Progenitor cell of endocrine pancreas (in vitro differentiated cells): ENCODE data around the gene PI16. TPM values are rescaled to one million over a fixed set of nuclear protein-coding genes. Genes with fewer than 3 reads are reported as not detected.
"Not testable (repeated sequence)": the region's sequence is repeated elsewhere in the genome, so short reads cannot be mapped to it uniquely, and the experiment has no call there.

ENCODE experiments used
- DNase-seq: peaks from one replicate; pipeline ENCODE4 v3.0.0; 2021; ENCODE audit warnings: low spot score; ENCODE audit not compliant: unreplicated experiment
- H3K27ac Mint-ChIP-seq: 2 replicates; pipeline ENCODE4 v1.8.0; 2021; ENCODE audit warnings: mild to moderate bottlenecking, moderate library complexity, mixed read lengths
- H3K27me3 Mint-ChIP-seq: 2 replicates; pipeline ENCODE4 v1.8.0; 2021; ENCODE audit warnings: mixed read lengths
- H3K36me3 Mint-ChIP-seq: 2 replicates; pipeline ENCODE4 v1.8.0; 2022; ENCODE audit warnings: mixed read lengths; ENCODE audit not compliant: insufficient read depth
- H3K4me1 Mint-ChIP-seq: 2 replicates; pipeline ENCODE4 v1.8.0; 2021; ENCODE audit warnings: low read depth, mixed read lengths
- H3K4me3 Mint-ChIP-seq: 2 replicates; pipeline ENCODE4 v1.8.0; 2021; ENCODE audit warnings: low read depth, mild to moderate bottlenecking, moderate library complexity, mixed read lengths
- H3K9me3 Mint-ChIP-seq: 2 replicates; pipeline ENCODE4 v1.8.0; 2021; ENCODE audit warnings: low read depth, mixed read lengths
- total RNA-seq: library from RNA; stranded (reverse); gene quantifications from 2 replicates; pipeline ENCODE4 v1.2.1, GENCODE V29; 2021
- TF ChIP-seq, protein P1 (sequence below): fragments of 200-600 bp; sonication (generic); IDR thresholded peaks from one replicate; pipeline ENCODE4 v1.5.0; 2021; ENCODE audit warnings: antibody characterized with exemption, mild to moderate bottlenecking; ENCODE audit not compliant: unreplicated experiment

PI16 gene
- total RNA-seq, 1 donor from 2014 or later, result not detected

DNA sequence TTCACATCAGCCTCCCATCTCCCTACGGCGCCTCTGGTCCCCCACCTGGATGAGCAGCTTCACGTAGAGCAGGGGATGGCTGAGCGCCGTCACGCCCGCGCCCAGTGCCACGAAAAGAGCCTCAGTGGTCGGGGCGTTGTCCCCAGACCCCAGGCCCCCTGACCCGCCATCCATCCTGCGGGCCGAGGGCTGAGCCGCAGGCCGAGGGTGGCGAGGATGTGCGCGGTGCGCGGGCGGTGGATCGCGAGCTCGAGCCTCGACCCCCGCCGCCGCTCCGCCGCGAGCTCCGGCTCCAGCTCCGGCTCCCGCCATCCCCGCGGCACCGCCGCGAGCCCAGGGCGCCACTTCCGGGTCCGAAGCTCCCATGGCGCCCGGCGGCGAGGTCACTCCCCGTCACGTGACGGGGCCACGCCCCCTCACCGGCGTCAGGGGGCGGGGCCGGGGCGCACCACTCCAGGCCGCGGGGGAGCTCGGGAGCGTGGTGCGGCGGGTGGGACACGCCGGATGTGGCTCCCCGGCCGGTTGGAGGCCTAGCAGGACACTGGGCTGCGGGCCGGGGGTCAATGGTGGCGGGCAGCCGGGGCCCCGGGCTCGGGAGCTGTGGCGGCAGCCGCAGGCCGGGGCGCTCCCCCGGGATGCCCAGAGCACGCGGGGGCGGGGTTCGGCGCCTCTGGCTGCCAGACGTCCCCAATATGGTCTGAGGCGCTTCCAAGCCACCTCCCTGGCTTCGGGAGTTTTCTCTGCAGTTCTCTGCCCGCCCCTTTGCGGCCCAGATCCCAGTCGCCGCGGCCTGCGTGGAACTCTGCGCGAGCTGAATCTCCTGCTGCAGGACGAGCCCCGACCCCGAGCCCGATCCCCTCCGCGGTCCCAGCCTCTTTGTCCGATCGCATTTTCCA lies 31.5 kb downstream of the PI16 start, which contains the start of gene MTCH1:
Gene MTCH1 (minus strand): TSS at position 389 of the 896 bp plus-strand sequence. CDS start 23 bp downstream, at position 366.
- Mint-ChIP-seq H3K4me1 (peaks cover 15% of the 10 kb centered on the region), H3K27me3 (peaks cover 3% of the 10 kb centered on the region), H3K4me3 (peak within 1 kb of the TSS; percentile 99), H3K36me3 (no peaks in the 10 kb centered on the region), H3K27ac (peak within 1 kb of the TSS; percentile 99), H3K9me3 (no peaks in the 10 kb centered on the region)
- TF ChIP-seq, protein P1, sequence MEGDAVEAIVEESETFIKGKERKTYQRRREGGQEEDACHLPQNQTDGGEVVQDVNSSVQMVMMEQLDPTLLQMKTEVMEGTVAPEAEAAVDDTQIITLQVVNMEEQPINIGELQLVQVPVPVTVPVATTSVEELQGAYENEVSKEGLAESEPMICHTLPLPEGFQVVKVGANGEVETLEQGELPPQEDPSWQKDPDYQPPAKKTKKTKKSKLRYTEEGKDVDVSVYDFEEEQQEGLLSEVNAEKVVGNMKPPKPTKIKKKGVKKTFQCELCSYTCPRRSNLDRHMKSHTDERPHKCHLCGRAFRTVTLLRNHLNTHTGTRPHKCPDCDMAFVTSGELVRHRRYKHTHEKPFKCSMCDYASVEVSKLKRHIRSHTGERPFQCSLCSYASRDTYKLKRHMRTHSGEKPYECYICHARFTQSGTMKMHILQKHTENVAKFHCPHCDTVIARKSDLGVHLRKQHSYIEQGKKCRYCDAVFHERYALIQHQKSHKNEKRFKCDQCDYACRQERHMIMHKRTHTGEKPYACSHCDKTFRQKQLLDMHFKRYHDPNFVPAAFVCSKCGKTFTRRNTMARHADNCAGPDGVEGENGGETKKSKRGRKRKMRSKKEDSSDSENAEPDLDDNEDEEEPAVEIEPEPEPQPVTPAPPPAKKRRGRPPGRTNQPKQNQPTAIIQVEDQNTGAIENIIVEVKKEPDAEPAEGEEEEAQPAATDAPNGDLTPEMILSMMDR, result no peak
- peak; percentile 86 for DNase-seq

DNA sequence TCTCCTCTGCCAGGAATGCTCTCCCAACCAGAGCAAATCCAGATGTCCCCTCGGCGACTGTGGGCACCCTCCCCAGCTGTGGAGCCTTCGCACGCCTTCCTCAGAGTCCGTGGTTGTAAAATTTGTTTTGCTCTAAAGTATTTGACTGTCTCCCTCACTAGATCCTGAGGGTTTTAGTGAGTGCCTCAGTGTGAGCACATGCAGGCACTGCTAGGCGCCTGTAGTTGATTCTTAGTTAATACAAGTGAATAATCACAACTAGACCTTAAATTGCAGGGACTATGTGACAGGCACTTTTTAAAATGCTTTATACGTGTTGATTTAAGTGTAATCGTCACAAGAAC lies 32.1 kb downstream of the PI16 start:
- no peaks in the 10 kb centered on the region for H3K36me3 Mint-ChIP-seq
- TF ChIP-seq, protein P1, result no peak
- H3K27me3 Mint-ChIP-seq, result peaks cover 3% of the 10 kb centered on the region
- peak overlapping the region; percentile 99 for H3K4me3 Mint-ChIP-seq
- peak overlapping the region; percentile 99 for H3K27ac Mint-ChIP-seq
- H3K4me1 Mint-ChIP-seq, result peaks cover 14% of the 10 kb centered on the region
- no peak for DNase-seq
- H3K9me3 Mint-ChIP-seq, result no peaks in the 10 kb centered on the region

- H3K36me3 Mint-ChIP-seq, result no peaks in the 10 kb centered on the region
- H3K27me3 Mint-ChIP-seq, result peaks cover 11% of the 10 kb centered on the region
- TF ChIP-seq, protein P1, result no peak
These were observed 34.7 kb downstream of the PI16 start for GRCh38 chr6:36989264-36989663.

DNA sequence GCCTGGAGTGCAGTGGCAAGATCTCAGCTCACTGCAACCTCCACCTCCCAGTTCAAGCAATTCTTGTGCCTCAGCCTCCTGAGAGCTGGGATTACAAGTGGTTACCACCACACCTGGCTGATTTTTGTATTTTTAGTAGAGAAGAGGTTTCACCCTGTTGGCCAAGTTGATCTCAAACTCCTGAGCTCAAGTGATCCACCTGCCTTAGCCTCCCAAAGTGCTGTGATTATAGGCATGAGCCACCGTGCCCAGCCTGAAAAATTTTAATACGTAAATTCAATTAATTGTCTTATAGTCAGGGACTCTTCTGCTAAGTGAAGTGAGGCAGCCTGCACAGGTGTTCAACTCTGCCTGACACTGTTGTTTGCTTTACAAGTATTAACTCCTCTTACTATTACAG lies 35.9 kb downstream of the PI16 start:
- H3K9me3 Mint-ChIP-seq, H3K4me3 Mint-ChIP-seq: not testable (repeated sequence)
- H3K27me3 Mint-ChIP-seq, result peaks cover 11% of the 10 kb centered on the region

More at GRCh38 chr6:36989264-36989663, 34.7 kb downstream of the PI16 start:
- Mint-ChIP-seq H3K27ac (no peak overlapping the region), H3K9me3 (no peaks in the 10 kb centered on the region), H3K4me1 (peaks cover 11% of the 10 kb centered on the region), H3K4me3 (no peak overlapping the region)
- DNase-seq, result no peak

DNA sequence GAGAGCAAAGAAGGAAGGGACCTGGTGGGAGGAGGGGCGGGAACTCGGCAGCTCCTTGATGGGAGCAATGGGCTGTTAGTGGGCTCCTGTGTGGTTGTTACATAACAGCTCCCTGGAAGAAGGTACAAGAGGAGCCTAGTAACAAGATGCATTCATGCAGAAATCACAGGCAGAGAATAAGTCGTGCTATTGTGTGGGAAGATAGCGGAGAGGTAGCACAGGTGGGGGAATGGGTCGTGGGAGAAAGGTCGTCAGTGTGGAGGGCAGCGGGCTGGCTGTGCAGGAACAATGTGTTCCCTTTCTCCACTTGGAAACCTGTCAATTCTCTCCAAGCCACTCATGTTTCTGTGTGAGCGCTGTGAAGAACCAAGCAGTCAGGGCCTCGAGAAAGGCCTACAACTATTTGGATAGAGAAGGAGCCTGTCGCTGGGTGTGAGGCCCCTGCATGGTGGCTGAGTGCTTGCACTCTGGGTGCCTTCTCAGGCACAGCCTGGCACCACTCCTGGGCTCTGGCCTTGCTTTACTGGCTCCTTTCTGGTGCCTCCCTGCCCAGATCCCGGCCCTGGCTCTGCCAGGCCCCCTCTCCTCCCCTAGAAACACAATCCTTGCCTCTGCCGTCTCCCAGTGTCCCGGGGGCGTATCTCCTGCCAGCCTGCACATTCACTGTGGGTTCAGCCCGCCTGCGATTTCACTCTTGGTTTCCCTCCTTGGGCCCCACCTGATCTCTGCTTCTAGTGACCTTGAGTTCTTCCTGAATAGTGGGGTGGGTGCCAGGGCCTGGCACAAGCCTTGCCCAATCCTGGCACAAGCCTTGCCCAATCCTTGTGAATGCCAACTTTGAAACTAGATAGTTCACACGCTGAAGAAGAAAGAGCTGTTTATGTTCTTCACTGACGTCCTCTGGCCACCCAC lies 43.5 kb downstream of the PI16 start:
- H3K4me1 Mint-ChIP-seq, result peaks cover 3% of the 10 kb centered on the region

More for the DNA sequence above, 35.9 kb downstream of the PI16 start:
- DNase-seq, H3K36me3 Mint-ChIP-seq, H3K27ac Mint-ChIP-seq: not testable (repeated sequence)
- peaks cover 11% of the 10 kb centered on the region for H3K4me1 Mint-ChIP-seq

More for the DNA sequence above, 43.5 kb downstream of the PI16 start:
- Mint-ChIP-seq H3K4me3 (no peak overlapping the region), H3K36me3 (no peaks in the 10 kb centered on the region), H3K27me3 (peaks cover 23% of the 10 kb centered on the region), H3K9me3 (no peaks in the 10 kb centered on the region), H3K27ac (no peak overlapping the region)
- no peak for DNase-seq
- TF ChIP-seq, protein P1, result no peak
